G401 (cell line): Measurements from ENCODE around the gene PRAC2. TPM values are rescaled to one million over a fixed set of nuclear protein-coding genes. Genes with fewer than 3 reads are reported as not detected.

Experiments used
- total RNA-seq: library from RNA; depleted of rRNA; stranded (reverse); fragments of >200 nt; shearing (Covaris generic); gene quantifications from 2 replicates; pipeline ENCODE4 v1.2.3, GENCODE V29; 2014; rRNA removed

Gene PRAC2
- total RNA-seq, 1 experiment from 2014 or later: 9.5 TPM

Other genes with a start within 250 kb of the PRAC2 start
- not detected in 2 replicates for gene HOXB1, start 192.2 kb upstream of the PRAC2 start, total RNA-seq
- gene HOXB2, start 178.1 kb upstream of the PRAC2 start, total RNA-seq: 8.9 and 19.7 TPM in 2 replicates
- 0.78 and 2.2 TPM in 2 replicates for gene HOXB4, start 144.8 kb upstream of the PRAC2 start, total RNA-seq
- 0.74 and 12.0 TPM in 2 replicates for gene HOXB3, start 132.9 kb upstream of the PRAC2 start, total RNA-seq
- 1.7 TPM in 1 of 2 replicates, not detected in the other for gene HOXB5, start 129.4 kb upstream of the PRAC2 start, total RNA-seq
- 0.92 and 2.0 TPM in 2 replicates for gene HOXB6, start 118.2 kb upstream of the PRAC2 start, total RNA-seq
- gene HOXB7, start 112.2 kb upstream of the PRAC2 start, total RNA-seq: 9.1 and 12.8 TPM in 2 replicates
- gene HOXB8, start 107.9 kb upstream of the PRAC2 start, total RNA-seq: 0.10 TPM in 1 of 2 replicates, not detected in the other
- 1.8 and 4.1 TPM in 2 replicates for gene HOXB9, start 96.8 kb upstream of the PRAC2 start, total RNA-seq
- gene PRAC1, start 667 bp upstream of the PRAC2 start, total RNA-seq: 8.2 TPM in 1 of 2 replicates, not detected in the other
- 54.8 and 60.5 TPM in 2 replicates for gene HOXB13, start 5.6 kb downstream of the PRAC2 start, total RNA-seq
- gene TTLL6, start 94.0 kb downstream of the PRAC2 start, total RNA-seq: 6.9 and 9.4 TPM in 2 replicates
- gene CALCOCO2, start 107.8 kb downstream of the PRAC2 start, total RNA-seq: 37.8 and 66.1 TPM in 2 replicates
- 62.0 and 83.3 TPM in 2 replicates for gene ATP5MC1, start 169.6 kb downstream of the PRAC2 start, total RNA-seq
- gene UBE2Z, start 185.2 kb downstream of the PRAC2 start, total RNA-seq: 71.2 and 71.3 TPM in 2 replicates
- 206 and 275 TPM in 2 replicates for gene SNF8, start 221.7 kb downstream of the PRAC2 start, total RNA-seq
- 0.20 and 1.5 TPM in 2 replicates for gene GIP, start 245.4 kb downstream of the PRAC2 start, total RNA-seq